Measurements from ENCODE around the gene XKR7.
"Not testable (repeated sequence)": the region's sequence is repeated elsewhere in the genome, so short reads cannot be mapped to it uniquely, and the experiment has no call there.

The XKR7 gene

GRCh38 chr20:32018269-32019155 is 50.6 kb downstream of the XKR7 start:
- DNase-seq, result peak; percentile 96

GRCh38 chr20:32019156-32019510 is 51.2 kb downstream of the XKR7 start:
- peak; percentile 84 for DNase-seq

- peak; percentile 56 for DNase-seq
Measured at GRCh38 chr20:32019563-32020463, 51.9 kb downstream of the XKR7 start.

DNA sequence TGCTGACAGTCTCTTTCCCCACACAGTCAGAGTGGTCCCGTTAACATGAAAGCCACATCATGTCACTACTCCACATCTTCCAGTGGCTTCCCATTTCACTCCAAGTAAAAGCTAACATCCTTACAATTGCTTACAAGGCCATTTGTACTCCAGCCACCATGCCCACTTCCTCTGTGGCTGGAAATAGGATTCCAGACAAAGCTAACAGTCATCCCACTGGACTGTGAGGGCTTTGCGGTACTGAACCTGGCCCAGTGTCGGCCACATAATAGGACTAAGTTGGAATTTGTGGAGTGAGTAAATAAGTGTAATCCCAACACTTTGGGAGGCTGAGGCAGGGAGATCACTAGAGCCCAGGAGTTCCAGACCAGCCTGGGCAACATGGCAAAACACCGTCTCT is 53.1 kb downstream of the XKR7 start:
- no peak for DNase-seq

DNA sequence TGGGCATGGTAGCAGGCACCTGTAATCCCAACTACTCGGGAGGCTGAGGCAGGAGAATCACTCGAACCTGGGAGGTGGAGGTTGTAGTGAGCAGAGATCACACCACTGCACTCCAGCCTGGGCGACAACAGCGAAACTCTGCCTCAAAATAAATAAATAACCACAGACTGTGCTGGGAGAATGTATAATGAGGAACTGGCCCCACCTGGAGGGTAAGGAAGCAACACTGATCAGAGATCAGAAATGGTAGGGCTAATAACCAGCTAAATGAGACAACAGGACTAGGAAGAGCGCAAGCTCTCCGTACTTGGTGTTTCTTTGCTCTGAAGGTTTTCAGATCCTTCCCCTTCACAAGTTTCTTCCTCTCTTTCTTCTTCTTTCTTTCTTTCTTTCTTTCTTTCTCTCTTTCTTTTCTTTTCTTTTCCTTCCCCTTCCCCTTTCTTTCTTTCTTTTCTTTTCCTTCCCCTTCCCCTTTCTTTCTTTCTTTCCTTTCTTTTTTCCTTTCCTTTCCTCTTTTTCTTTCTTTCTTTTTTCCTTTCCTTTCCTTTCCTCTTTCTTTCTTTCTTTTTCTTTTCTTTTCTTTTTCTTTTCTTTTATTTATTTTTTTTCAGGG is 56.8 kb downstream of the XKR7 start:
- DNase-seq, result peak; percentile 20

DNA sequence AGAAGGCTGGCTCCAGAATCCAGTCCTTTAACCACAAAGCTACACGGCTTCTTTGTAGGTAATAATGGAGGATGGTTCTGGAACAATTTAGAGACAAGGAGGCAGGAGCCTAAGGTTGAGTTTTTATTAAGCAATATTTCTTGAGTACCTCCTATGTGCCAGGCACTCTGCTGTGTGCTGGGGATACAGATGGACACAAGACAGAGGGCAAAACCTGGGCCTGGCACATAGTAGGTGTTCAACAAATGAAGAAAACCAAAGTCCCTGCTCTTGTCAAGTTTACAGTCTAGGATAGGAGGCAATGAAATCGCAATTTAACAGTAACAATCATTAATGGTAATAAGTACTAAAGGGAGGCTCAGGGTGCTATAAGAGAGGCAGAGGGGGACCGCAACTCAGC is 59.7 kb downstream of the XKR7 start:
- DNase-seq, result no peak

DNA sequence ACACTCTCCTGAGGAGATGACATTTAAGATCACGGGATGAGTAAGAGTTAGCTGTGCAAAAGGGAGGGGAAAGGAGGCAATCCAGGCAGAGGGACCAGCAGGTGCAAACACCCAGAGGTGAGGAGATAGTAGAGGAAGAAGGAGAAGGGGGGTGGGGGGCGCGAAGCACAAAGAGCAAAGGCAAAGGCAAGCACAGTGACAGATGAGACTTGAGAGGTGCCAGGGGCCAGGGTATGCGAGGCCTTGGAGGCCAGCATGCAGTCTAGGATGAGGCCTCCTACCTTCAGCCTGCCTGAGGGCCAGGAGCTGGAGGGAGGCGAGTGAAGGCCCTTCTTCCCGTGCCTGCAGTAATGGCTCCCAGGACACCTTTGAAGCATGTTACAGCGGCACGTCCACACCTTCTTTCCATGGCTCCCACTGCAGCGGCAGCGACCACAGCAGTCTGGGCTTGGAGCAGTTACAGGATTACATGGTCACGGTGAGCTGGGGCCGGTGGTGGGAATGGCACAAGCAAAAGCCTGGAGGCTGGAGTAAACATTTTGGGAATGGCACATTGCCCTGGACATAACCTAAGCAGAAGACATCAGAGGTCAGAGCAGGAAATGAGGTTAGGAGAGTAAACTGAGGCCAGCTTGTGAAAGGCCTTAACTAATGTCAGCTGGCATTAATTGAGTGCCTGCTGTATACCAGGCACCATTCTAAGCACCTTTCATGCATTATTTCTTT is 60.9 kb downstream of the XKR7 start:
- peak; percentile 52 for DNase-seq

DNA sequence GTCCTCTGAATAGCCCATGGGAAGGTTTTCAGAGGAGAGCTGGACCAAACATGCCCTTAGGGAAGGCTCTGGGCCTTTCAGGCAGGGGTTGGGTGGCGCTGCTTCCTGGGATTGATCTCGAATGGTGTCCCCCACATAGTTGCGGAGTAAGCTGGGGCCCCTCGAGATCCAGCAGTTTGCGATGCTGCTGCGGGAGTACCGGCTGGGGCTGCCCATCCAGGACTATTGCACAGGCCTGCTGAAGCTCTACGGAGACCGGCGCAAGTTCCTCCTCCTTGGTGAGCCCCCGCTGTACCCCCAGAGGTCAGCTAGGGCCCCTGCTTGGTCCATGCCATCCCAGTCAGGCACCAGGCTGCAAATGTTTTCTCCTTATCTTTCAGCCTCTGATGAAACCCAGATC is 61.6 kb downstream of the XKR7 start:
- no peak for DNase-seq

DNA sequence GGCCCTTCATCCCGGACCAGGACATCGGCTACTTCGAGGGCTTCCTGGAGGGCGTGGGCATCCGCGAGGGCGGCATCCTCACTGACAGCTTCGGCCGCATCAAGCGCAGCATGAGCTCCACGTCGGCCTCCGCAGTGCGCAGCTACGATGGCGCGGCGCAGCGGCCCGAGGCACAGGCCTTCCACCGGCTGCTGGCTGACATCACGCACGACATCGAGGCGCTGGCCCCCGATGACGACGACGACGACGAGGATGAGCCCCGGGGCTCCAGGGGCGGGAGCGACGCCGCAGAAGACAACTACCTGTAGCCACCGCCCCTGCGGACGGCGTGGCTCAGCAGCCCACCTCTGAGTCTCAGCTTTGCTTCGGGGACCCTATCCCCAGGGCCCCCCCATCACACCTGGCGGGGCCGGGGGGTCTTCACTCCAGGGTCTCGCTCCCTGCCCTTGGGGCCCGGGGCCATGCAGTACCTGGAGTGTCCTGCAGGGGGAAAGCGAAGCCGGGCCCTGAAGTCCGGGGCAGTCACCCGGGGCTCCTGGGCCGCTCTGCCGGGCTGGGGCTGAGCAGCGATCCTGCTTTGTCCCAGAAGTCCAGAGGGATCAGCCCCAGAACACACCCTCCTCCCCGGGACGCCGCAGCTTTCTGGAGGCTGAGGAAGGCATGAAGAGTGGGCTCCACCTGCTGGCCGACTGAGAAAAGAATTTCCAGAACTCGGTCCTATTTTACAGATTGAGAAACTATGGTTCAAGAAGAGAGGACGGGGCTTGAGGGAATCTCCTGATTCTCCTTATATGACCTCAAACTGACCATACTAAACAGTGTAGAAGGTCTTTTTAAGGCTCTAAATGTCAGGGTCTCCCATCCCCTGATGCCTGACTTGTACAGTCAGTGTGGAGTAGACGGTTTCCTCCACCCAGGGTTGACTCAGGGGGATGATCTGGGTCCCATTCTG is 63.3 kb downstream of the XKR7 start:
- DNase-seq, result peak; percentile 92

GRCh38 chr20:32033316-32033715 is 65.4 kb downstream of the XKR7 start:
- DNase-seq, result no peak

DNA sequence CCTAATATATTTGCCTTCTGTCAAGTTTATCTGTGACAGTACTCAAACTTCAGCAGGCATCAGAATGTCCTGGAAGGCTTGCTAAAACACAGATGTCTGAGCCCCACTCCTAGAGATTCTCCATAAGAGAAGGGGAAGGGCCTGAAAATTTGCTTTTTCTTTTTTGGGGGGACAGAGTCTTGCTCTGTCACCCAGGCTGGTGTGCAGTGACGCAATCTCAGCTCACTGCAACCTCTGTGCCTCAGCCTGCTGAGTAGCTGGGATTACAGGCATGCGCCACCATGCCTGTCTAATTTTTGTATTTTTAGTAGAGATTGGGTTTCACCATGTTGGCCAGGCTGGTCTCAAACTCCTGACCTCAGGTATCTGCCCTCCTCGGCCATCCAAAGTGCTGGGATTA is 65.8 kb downstream of the XKR7 start:
- DNase-seq, result not testable (repeated sequence)

GRCh38 chr20:32034581-32035425 is 66.9 kb downstream of the XKR7 start:
- peak; percentile 38 for DNase-seq

- no peak for DNase-seq
Measured at GRCh38 chr20:32035426-32035779, 67.5 kb downstream of the XKR7 start.

DNA sequence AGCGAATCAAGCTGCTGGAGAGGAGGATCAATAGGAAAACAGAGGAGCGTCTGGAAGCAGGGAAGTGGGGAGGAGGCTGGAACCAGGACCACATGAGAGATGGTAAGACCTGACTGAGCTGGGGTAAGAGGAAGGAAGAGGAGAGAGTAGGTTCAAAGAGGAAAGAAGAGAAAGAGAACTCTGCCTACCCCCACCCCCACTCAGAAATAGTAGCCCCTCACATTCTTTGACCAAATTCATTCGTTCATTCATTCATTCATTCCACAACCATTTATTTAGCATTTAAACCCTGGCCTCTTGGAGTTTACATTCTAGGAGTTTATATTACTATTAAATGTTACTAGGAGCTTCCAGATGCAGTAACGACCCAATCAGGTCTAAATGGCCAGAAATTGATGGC is 68.3 kb downstream of the XKR7 start:
- no peak for DNase-seq

- DNase-seq, result peak; percentile 36
Measured at GRCh38 chr20:32036716-32037485, 69.0 kb downstream of the XKR7 start.

DNA sequence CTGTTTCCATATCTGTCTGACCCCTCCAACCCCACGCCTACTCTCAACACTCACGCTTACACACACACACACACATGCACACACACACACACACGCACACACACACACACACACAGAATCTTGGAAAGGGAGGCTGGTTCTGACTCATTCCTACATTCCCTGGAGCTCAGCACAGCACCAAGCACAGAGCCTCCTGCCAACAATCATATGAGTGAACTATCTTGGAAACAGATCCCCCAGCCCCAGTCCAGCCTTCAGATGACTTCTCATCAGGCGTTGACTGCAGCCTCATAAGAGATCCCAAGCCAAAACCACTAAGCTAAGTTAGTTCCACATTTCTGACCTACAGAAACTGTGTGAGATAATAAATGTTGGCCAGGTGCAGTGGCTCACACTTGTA is 70.0 kb downstream of the XKR7 start:
- no peak for DNase-seq

GRCh38 chr20:32040142-32040953 is 72.4 kb downstream of the XKR7 start:
- DNase-seq, result peak; percentile 78

DNA sequence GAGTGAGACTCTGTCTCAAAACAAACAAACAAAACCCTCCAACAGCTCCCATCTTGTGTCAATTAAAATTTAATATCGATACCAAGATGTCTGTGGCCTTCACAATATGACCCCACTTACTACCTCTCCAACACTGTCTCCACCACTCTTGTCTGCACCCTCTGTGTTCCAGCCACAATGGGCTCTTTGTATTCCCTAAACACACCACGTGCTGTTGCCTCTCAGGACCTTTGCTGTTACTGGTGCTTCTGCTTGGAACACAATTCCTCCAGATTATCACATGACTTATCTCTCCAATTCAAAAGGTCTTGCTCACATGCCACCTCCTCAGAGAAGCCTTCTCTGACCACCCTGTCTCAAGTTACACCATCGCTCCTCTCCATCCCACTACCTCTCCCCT is 78.0 kb downstream of the XKR7 start:
- DNase-seq, result no peak

GRCh38 chr20:32050324-32050841 is 82.4 kb downstream of the XKR7 start:
- DNase-seq, result no peak

Measured in NCI-H69 (cell line).